GM19395 (cell line): ENCODE data around the gene PHLDA2.
A peak's percentile ranks its signal among the peaks of the same experiment; 100 is the strongest.

Source experiments
- ATAC-seq: cut with Tn5 transposase; IDR thresholded peaks from one replicate; pipeline ENCODE4 v1.9.1; 2021; ENCODE audit warnings: mild to moderate bottlenecking, moderate library complexity; ENCODE audit not compliant: unreplicated experiment

Gene PHLDA2

GRCh38 chr11:2898366-2899079, 30.7 kb downstream of the PHLDA2 start:
- no peak for ATAC-seq

GRCh38 chr11:2897048-2897447, 32.2 kb downstream of the PHLDA2 start:
- no peak for ATAC-seq

DNA sequence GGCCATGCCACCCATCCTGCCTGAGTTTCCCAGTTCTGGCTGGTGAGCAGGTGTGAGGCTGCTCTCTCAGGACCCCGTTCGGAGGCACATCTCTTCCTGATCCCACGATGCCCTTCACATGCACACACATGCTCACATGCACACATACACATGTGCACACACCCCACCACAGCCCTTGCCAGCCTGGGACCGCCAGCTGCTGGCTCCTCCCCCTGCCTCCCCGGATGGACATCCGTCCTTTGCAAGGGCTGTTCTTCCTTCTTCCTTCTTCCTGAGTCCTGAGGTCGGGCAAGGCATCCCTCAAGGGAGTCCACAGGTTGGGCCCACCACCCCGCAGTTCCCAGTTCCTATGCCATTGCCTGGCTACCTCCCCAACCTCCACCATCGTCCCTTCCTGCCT, 33.2 kb downstream of the PHLDA2 start:
- no peak for ATAC-seq

DNA sequence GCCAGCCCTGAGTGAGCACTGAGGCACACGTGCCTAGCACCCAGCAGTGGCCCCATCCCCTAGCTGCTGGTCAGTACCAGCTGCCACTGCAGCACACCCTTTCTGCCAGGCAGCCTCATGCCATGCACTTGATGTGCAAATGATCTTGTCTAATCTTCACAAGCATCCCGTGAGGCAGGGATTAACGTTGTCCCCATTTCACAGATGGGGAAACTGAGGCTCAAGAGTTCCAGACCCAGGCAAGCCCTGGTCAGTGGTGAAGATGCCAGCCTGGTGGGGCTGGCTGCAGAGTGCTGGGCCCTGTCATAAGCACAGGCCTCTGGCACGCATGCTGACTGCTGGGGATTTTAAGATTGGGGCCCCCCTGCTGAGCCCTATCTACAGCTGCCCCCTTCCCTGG, 35.3 kb downstream of the PHLDA2 start:
- ATAC-seq, result no peak

DNA sequence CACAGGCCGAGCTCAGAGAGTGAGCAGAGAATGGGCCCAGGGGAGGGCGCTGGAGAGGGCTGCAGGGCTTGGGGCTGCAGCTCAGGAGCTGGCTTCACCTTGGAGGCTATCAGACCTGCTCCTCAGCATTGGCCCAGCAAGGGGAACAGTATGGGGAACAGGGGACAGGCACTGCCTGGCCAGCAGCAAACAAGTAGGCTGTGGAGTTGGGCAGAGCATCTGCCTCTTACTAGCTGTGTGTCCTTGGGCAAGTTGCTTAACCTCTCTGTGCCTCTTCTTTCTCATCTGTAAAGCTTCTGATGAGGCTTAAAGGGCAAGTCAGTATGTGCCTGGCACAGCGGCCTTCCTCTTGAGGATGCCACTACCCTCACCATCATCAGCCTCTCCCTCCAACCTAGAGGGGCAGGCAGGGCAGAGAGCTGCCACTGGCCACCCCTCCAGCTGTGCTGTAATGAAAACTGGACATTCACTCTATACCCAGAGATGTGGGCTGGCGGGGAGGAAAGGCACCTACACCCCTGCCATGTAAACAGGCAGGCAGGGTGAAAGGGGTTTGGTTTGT, 36.2 kb downstream of the PHLDA2 start:
- no peak for ATAC-seq

GRCh38 chr11:2892215-2892966, 36.8 kb downstream of the PHLDA2 start:
- no peak for ATAC-seq

DNA sequence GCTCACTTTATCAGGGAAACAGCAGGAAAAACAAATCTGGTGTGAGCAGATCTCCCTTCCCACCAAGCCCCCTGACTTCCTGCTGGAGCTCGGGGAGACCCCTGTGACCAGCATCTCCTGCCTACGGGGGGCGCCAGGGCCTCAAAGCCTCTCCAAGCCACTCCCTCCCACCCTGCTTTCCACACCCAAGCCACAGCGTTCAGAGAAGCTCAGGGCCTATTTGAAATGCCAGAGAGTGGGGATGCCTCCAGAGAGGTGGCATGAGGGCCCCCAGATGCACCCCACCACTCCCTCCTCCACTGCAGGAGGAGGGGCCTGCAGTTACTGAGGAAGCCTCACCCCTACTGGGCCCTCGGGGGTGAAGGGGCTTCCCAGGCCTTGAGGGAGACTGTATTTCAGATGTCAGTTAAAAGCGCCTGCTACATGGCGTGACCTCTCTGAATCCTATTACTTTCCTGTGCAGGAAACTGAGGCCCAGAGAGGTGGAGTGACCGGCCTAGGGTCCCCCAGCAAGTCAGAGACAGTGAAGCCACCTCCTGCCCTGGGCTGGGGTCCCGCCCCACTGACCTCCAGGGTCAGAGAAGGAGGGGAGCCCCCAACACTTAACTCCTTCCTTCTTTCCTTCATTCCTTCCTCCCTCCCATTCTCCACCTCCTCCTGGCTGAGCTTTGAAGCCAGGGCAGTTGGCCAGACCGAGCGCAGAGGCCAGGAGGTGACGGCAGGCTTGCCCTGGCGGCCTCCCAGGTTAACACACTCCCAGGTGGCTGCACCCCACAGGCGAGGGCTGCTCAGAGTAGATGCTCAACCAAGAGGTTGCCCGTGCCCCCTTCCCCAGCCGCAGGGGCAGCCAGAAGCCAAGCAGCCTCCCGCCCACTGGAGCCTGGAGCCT, 37.6 kb downstream of the PHLDA2 start:
- ATAC-seq, result no peak

GRCh38 chr11:2890466-2891294, 38.5 kb downstream of the PHLDA2 start:
- ATAC-seq, result no peak

- no peak for ATAC-seq
Observed at GRCh38 chr11:2889362-2890273, 39.6 kb downstream of the PHLDA2 start.

- ATAC-seq, result no peak
Observed at GRCh38 chr11:2888266-2888968, 40.8 kb downstream of the PHLDA2 start.

DNA sequence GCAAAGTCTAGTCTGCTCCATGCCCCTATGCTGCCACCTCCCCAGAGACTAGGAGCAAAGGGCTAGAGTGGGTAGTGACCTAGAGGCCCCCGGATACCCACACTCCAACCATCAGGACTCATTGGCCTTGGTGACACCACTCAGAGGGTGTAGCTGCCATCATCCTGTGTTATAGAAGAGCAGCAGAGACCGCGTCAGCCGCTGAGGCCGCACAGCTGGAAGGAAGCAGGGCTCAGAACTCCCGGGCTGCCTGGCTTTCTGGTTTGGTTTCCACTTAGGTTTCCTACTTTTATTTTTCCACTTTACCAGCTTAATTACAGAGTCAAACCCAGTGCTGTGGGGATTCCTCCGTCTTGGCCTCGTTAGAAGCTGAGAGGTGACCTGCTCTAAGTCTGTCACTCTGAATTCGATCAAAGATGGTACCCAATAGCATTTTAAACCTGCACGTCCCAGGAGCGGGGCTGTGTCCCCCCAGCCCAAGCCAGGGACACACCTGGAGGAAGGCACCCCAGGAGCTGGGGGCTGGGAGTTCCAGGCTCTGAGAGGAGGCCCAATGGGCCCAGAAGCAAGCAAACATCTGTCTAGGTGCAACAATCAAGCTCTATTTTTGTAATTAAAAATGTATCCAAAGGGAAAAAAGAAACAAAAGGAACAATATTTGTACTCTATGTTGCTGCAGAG, 41.6 kb downstream of the PHLDA2 start:
- ATAC-seq, result no peak

GRCh38 chr11:2886936-2887335, 42.3 kb downstream of the PHLDA2 start:
- no peak for ATAC-seq

- peak; percentile 10 for ATAC-seq
Observed at GRCh38 chr11:2886191-2886894, 42.9 kb downstream of the PHLDA2 start.

DNA sequence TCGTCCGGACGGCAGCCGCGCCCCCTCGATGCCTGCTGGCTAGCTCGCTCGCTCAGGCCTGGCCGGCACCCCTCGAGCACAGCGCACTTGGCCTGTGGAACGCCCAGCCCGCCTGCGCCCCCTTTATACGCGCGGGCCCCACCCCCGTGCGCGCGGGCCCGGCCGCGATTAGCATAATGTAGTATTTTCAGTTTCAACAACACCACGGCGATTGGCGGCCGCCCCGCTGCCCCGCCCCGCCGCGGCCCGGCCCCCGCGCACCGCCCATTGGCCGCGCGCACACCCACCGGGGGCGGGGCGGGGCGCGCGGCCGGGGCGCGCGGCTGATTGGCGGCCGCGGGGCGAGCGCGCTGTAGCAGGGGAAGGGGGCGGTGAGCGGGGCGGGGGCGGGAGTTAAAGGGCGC, 43.5 kb downstream of the PHLDA2 start, which contains the start of gene CDKN1C:
Gene CDKN1C (minus strand): TSS at position 98 of the 404 bp plus-strand sequence. CDS start 319 bp downstream, outside the sequence.
- ATAC-seq, result peak; percentile 76

GRCh38 chr11:2885017-2885677, 44.1 kb downstream of the PHLDA2 start:
- ATAC-seq, result no peak

DNA sequence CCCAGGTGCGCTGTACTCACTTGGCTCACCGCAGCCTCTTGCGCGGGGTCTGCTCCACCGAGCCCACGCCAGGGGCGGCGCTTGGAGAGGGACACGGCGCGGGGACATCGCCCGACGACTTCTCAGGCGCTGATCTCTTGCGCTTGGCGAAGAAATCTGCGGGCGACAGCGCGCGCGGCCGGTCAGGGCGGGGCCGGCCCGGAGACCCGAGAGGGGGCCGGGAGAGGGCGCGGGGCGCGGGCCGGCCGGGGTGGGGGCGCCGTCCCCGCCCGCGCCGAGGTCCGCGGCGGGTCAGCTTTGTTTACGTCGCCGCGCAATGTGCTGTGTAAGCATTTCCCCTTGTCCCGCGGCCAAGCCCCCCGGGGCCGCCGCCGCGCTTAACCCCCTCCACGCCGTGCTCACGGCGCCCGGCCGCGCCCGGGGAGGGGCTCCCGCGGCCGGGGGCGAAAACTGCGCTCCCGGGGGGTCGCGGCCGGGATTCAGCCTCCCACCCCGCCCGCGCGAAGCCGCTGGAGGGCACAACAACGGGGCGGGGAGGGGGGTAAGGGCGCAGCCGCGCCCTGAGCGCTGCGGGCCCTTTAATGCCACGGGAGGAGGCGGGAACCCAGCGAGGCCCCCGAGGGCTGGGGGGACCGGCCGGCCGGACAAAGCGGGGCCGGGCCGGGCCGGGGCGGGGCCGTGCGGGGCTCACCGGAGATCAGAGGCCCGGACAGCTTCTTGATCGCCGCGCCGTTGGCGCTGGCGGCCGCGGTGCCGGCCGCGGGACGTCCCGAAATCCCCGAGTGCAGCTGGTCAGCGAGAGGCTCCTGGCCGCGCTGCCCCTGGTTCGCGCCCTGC, 45.0 kb downstream of the PHLDA2 start:
- no peak for ATAC-seq
